Fibroblast of skin of left quadriceps (primary cell): ENCODE data around the gene PPP2R3A.
"Not testable (repeated sequence)": the region's sequence is repeated elsewhere in the genome, so short reads cannot be mapped to it uniquely, and the experiment has no call there.

Source experiments
- DNase-seq, 2 experiments: peaks; one replicate each; pipeline ENCODE4 v3.0.0-alpha.2; 2013; ENCODE audit warnings: low read depth in 2 of 2

Gene PPP2R3A

DNA sequence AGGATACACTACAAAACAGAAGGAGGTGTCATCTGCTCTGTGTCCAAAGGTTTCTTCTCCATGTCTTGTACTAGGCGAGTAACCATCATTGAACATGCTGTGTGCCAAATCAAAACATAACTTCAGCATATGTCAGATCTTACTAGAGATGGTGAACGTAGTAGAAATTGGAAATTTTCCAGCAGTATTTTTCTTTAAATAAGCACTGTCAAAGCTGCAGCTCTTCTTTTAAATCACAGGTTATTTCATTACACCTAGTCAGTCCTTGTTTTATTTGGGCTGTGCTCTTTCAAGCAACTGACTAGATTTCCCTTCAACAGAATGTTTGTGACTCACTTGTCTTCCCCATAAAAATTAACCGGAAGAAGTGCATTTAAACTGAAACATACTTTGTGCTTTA, 184.1 kb downstream of the PPP2R3A start:
- no peak for DNase-seq

GRCh38 chr3:136151219-136151618, 185.7 kb downstream of the PPP2R3A start:
- DNase-seq = no peak

- DNase-seq = no peak
Measured at GRCh38 chr3:136152176-136152843, 186.8 kb downstream of the PPP2R3A start.

GRCh38 chr3:136152963-136153362, 187.4 kb downstream of the PPP2R3A start:
- no peak for DNase-seq

- no peak for DNase-seq
Measured at GRCh38 chr3:136161516-136161915, 196.0 kb downstream of the PPP2R3A start.

DNA sequence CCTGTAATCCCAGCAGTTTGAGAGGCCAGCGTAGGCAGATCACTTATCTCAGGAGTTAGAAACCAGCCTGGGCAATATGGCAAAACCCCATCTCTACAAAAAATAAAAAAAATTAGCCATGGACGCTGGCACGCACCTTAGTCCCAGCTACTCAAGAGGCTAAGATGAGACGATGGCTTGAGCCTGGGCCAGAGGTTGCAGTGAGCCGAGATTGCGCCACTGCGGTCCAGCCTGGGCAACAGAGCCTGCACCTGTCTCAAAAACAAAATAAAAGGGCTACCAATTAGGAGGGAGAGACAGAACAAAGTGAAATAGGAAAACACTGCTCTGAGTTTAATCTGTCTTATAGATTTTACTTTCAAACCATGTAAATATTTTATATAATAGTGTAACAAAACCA, 196.8 kb downstream of the PPP2R3A start:
- no peak for DNase-seq

GRCh38 chr3:136163607-136164006, 198.1 kb downstream of the PPP2R3A start:
- not testable (repeated sequence) for DNase-seq

DNA sequence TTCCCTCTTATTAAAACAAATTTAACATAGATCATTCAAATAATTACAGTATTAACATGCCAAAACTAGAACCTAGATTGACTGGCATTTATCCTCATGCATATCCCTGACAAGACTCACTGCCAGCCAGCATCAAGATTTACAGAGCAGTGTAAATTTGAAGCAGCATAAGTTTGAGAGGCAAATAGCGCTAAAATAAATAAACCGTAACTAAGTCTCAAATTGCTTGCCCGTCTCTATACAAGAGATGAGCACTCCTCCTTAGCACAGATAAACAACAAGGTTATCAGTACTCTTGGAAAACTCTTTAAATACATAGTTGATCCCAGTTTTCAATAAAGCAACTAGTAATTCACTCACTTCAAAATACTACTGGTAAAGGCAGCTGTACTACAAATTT, 201.0 kb downstream of the PPP2R3A start:
- no peak for DNase-seq

DNA sequence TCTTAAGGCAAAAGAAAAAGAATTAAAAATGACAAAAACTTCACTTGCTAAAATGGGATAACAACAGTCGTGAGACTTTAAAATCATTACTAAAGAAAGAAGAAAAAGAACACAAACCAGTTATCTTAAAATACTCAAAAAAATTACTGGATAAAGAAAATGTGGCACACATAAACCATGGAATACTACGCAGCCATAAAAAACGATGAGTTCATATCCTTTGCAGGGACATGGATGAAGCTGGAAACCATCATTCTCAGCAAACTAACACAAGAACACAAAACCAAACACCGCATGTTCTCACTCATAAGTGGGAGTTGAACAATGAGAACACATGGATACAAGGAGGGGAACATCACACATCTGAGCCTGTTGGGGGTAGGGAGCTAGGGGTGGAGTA, 202.7 kb downstream of the PPP2R3A start:
- not testable (repeated sequence) for DNase-seq

DNA sequence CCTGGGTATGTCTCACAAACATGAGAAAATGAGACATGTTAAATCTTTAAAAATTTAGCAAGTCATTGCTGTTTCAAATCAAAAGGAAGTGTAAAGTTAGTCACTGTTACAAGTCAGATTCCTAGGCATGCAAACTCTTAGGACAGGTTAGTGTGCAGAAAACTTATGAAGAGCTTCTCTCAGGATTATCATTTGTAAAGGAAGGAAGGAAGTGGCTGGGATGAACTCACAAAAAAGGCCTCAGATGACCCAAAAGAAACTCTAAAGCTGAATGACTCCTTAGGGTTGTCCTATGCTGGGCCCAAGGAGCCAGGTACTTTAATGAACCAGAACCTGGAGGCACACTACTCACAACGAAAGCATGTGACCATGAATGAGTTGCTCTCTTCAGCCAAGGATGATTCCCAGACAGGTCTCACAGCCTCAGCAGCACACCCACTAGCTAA, 205.6 kb downstream of the PPP2R3A start:
- DNase-seq = no peak

DNA sequence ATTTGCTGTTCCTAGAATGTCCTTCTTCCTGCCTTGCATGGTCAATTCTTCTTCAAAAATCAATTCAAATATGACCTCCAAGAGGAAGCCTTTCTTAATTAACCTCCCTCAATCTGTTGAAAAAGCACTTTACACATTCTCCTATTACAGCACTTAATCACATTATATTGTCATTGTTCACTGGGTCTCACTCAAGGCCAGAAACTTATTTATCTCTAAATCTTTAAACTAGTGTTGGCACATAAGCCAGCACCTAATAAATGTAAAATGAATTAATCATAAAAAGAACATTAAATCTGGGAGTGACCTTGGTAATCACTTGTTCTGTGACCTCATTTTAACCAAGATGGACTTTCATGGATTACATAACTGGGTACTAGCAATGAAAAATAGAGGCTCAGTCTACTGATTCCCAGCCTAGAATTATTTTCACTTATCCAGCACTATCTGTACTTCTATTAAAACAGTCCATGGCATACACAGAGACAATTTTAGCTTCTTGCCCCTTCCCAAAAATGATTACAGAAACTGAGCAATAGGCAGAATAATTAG, 208.5 kb downstream of the PPP2R3A start:
- no peak for DNase-seq

GRCh38 chr3:136177876-136178275, 212.3 kb downstream of the PPP2R3A start:
- DNase-seq = no peak

DNA sequence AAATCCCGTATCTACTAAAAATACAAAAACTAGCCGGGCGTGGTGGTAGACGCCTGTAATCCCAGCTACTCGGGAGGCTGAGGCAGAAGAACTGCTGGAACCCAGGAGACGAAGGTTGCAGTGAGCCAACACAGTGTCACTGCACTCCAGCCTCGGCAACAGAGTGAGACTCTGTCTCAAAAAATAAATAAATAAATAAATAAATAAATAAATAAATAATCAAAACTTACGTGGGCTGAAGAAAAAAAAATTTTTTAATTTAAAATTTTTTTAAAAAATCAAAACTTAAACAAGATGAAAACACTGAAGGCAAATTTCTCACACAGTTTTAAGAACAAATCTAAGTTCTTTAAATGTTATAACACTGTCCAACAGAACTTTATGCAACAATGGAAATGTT, 216.2 kb downstream of the PPP2R3A start:
- DNase-seq = no peak

DNA sequence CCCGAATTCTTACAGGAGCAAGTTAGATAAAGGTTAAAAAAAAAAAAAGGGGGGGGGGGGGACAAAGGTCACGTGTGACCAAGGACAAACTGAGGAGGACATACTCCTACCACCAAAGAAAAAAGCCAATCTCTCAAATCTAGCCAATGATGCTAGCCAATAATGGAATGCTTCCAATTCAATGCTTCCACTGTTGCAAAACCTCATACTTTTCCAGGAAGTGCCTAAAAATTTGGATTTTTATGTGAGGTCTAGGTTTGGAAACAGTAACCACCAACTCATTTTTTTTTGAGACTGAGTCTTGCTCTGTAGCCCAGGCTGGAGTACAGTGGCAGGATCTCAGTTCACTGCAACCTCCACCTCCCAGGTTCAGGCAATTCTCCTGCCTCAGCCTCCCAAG, 219.2 kb downstream of the PPP2R3A start:
- DNase-seq = no peak

GRCh38 chr3:136186344-136186743, 220.8 kb downstream of the PPP2R3A start:
- DNase-seq = no peak

- DNase-seq = peak in 1 of 2 experiments; percentile 31
Measured at GRCh38 chr3:136186846-136187245, 221.3 kb downstream of the PPP2R3A start.

GRCh38 chr3:136187868-136188267, 222.3 kb downstream of the PPP2R3A start:
- no peak for DNase-seq

GRCh38 chr3:136189043-136189442, 223.5 kb downstream of the PPP2R3A start:
- no peak for DNase-seq

DNA sequence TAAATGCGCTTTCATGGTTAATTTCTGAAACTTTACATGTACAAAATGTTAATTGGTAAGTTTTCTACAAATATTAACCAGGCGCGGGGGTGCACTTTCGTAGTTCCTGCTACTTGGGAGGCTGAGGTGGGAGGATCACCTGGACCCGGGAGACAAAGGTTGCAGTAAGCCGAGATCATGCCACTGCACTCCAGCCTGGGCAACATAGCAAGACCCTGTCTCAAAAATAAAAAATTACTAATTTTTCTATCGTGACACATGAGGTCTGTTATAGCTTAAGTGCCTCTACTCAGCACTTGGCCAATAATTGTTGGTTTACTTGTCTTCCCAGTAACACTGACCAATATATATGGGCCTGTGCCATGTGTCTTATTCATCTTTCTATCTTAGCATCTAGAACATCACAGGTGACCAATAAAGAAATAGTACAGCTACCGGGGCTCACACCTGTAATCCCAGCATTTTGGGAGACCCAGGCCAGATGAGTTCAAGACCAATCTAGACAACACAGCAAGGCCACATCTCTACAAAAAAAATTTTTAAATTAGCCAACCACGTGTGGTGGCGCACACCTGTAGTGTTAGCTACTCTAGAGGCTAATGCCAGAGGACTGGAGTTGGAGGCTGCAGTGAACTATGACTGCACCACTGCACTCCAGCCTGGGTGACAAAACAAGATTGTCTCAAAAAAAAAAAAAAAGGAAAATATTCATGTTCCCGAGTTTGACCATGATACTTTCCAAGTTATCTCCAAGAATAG, 224.5 kb downstream of the PPP2R3A start:
- no peak for DNase-seq

- DNase-seq = not testable (repeated sequence)
Measured at GRCh38 chr3:136192195-136192594, 226.7 kb downstream of the PPP2R3A start.

- DNase-seq = no peak
Measured at GRCh38 chr3:136192831-136193230, 227.3 kb downstream of the PPP2R3A start.

DNA sequence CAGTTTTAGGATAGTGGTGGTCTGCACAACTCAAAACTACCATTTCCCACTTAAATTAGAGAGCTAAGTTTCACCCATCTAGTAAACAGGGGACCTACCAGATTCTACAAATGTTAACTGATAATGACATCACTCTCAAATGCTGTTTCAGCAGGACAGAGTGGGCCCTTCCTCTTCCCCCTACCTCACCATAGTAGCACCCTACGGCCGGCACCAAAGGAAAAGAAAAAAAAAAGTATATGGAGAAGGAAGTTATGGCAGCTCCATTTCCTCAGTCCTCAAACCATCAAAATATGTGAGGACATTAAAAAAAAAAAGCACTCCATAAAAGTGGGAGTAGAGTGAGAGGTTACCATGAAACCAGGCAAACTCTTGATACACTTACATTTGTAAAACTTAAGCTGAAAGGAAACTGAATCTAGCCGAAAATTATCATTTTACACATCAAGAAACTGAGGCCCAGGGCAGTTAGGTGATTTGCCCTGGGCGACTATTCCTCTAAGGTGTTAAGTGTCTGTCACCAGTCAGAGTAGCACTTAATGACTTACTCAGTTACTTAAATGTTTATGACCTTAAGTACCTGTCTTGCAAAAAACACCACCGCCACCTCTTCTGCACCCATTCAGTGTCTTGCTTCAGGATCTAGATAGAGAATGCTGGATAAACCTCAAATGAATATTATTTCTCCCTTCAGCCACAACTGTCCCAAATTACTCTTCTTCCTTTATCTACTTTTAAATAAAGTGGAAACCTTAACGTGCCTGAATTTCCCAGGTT, 227.9 kb downstream of the PPP2R3A start:
- DNase-seq = no peak
